ENCODE data around the gene LY6G6D. TPM values are rescaled to one million over a fixed set of nuclear protein-coding genes. Genes with fewer than 3 reads are reported as not detected.

LY6G6D gene
- total RNA-seq, 1 donor from 2014 or later = not detected

DNA sequence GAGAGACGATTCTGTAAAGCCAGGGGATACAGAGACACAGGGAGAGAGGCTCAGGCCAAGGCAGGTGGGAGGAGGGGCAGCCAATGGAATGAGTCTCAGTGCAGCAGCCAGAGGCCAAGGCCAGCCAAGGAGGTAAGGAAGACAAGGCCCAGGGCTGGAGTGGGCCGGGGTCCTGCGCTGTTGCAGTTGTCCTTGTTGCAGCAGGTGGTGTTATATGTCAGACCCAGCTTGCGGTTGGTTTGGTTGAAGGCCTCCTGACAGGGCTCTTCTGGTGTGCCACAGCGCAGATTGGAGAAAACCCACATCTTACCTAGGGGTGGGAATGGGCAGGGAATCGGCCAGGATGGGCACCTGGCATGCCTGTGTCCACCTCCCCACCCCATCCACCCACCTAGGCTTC, 3.9 kb downstream of the LY6G6D start:
- DNase-seq (ENCODE audit: low read depth) = no peak

DNA sequence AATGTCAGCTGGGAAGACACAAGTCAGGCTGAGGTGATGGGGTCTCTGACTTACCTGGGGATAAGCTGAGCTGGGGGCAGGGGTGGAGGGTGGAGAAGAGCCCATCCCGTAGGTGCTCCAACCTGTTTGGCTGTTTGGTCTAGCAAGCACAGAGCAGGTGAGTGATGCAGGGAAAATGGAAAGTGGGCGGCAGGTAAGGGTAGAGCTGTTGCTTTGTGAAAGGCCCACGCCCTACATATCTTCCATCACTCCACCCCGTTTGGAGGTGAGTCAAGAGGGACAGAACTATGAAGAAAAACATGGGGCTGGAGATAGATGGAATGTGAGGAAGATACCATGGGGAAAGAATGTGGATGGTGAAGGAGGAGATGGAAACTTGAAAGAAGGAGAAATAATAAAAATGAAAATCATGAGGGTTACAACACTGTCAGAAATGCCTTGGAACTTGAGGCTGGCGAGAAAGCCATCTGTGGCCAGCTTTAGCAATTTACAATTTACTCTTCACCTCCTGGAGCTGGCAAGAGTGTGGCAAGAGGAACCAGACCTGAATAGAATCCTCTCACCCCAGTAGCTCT, 5.1 kb downstream of the LY6G6D start:
- no peak for DNase-seq (ENCODE audit: low read depth)

DNA sequence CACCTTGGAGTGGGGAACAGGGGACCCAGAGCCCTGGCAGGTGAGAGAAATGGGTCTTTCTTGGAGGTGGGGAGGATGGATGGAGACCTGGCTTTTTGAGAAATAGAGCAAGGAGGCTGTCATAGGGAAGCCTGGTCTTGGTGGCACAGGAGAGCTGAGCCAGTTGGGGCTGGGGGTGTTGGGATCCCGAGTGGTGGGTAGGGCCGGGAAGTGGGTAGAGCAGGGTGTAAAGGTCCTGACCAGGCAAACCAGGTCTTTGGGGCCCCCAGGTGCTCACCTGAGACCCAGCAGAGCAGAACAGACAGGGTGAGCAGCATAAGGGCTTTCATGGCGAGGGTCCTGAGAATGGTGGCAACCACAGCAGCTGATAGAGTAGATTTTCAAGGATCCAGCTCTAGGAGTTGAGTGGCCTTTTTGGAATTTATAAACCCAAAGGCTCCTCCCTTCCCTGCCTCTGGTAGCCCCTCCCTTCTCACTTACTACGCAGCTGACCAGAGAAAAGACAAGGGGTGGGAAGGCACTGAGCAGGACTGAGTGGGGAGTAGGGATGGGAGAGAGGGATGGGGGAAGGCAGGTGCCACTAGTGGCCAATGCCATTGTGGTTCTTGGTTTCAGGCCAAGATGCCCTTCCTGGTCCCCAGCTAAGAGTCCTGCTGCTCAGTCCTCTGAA, 6.3 kb downstream of the LY6G6D start, which contains the start of gene LY6G6C:
LY6G6C (minus strand) TSS at position 396 of the 670 bp plus-strand sequence; CDS start at position 329, 67 bp downstream.
- DNase-seq (ENCODE audit: low read depth) = no peak

DNA sequence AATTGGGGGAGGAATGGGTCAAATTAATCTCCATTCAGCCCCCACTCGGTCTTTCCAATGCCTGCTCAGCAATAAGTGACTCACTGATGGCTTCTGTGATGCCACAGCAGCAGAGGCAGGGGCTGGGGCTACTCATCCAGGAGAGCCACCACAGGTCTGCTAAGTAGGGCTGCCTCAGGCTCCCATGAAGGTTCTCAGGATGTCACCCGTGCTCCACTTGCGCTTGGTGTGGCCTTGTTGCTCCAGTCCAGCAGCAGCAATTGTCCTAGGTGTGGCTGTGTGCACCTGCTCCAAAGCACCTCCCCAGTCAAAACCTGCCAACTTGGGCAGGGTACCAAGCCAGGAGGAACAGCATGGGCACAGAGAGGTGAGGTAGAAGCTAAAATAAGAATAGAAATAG, 7.0 kb downstream of the LY6G6D start:
- DNase-seq (ENCODE audit: low read depth) = no peak

DNA sequence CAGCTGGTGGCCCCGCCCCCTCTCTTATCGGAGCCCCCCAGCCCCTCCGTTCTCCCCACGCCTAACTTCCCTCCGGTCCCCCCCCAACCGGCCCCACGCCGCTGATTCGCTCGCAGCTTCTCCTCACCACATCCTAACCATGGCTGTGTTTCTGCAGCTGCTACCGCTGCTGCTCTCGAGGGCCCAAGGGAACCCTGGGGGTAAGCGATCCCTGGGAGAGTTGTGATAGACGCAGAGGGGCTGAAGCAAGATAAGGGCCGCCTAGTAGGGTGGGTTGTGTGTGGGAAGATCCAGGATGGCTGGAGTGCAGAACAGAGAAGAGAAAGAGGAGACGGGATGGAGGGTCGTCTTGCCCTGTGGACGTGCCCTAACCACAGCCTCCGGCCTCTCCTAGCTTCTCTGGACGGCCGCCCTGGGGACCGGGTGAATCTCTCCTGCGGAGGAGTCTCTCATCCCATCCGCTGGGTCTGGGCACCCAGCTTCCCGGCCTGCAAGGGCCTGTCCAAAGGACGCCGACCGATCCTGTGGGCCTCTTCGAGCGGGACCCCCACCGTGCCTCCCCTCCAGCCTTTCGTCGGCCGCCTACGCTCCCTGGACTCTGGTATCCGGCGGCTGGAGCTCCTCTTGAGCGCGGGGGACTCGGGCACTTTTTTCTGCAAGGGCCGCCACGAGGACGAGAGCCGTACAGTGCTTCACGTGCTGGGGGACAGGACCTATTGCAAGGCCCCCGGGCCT, 8.3 kb downstream of the LY6G6D start, which contains the start of gene MPIG6B:
MPIG6B (plus strand) TSS at position 129 of the 735 bp plus-strand sequence; CDS start at position 140, 11 bp downstream.
- DNase-seq (ENCODE audit: low read depth) = no peak

DNA sequence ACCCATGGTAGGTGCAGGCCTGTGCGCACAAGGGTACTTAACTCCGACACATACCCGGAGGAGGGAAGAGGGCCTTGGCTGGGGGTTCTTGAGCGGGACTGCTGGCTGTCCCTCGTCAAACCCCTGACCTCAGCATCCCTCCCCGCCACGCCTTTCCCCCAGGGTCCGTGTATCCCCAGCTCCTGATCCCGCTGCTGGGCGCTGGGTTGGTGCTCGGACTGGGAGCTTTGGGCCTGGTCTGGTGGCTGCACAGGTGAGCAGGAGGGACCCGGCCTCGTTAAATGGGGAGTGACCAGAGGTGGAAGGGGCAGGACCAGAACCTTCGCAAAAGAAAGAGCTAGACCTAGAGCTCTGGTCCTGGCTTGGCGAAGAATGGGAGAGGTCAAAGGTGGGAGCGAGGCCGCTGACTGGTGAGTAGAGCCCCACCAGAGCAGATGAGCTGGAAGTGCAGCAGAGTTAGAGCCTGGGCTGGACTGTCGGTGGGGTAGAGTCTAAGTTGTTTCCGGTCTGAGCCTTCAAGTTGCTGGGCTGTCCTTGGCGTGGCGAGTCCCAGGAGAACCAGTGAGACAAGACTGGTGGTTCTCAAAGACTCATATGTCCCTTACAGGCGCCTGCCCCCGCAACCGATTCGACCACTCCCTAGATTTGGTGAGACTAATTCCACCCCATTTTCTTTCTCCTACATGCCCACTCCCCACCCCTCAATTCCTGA, 9.0 kb downstream of the LY6G6D start:
- DNase-seq (ENCODE audit: low read depth) = no peak

DNA sequence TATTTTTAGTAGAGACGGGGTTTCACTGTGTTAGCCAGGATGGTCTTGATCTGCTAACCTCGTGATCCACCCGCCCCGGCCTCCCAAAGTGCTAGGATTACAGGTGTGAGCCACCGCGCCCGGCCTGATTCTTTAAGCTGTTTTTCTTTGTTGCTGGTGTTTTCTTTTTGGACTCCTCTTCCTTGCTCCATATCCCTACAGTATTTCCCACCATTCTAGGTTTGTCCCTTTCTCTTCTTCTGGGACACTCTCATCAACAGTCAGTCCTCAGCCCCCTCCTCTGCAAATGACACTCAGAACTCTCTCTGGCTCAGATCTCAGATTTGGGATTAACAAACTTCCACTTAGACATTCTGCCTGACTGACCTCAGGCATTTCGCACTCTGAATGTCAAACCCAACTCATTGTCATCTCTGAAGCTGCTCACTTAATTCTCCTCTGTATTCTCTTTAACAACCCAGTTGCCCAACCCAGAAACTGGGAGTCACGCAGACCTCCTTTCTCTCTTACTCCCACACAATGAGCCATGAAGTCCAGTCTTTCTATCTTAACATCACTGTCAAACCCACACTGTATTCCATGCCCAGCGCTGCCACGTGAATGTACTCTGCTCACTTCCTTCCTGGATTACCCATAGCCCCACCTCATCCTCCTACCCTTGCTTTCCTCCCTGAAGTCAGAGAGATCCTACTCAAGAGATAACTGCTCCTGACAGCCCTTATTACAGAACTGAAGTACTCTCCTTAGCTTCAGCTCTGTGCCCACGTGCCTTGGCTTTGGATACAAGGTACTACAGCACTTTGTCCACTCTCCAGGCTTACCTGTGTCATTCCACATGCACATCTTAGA, 10.6 kb downstream of the LY6G6D start:
- DNase-seq (ENCODE audit: low read depth) = no peak

DNA sequence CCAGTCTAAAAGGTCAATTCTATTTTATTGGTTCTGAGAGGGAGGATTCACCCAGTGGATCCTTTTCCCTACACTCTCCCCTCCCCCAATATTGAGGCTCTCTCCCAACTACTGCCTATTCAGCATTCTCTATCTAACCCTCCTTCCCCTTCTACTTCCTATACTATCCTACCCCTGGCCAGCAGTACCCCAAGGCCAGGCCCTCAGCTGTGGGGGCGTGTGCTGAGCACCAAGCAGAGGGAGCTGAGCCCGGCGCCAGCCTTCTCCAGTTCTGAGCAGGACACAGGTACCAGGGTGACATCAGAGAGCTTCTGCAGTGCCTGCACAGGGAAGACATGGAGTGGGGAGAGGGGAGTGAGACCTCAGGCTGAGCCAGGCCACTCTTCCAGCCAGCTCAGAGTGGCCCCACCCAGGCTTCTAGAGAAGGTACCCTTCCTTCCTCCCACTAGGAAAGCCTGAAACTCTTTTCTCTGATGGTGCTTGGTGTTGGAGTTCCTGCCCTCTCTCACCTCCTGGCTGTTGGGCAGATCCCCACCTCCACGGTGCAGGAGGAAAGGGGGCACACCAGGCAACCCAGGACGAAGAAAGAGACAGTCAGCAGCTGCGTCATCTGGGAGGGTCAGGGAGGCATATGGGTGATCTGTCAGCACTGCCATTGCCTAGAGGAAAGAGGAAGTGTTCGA, 12.0 kb downstream of the LY6G6D start:
- no peak for DNase-seq (ENCODE audit: low read depth)

DNA sequence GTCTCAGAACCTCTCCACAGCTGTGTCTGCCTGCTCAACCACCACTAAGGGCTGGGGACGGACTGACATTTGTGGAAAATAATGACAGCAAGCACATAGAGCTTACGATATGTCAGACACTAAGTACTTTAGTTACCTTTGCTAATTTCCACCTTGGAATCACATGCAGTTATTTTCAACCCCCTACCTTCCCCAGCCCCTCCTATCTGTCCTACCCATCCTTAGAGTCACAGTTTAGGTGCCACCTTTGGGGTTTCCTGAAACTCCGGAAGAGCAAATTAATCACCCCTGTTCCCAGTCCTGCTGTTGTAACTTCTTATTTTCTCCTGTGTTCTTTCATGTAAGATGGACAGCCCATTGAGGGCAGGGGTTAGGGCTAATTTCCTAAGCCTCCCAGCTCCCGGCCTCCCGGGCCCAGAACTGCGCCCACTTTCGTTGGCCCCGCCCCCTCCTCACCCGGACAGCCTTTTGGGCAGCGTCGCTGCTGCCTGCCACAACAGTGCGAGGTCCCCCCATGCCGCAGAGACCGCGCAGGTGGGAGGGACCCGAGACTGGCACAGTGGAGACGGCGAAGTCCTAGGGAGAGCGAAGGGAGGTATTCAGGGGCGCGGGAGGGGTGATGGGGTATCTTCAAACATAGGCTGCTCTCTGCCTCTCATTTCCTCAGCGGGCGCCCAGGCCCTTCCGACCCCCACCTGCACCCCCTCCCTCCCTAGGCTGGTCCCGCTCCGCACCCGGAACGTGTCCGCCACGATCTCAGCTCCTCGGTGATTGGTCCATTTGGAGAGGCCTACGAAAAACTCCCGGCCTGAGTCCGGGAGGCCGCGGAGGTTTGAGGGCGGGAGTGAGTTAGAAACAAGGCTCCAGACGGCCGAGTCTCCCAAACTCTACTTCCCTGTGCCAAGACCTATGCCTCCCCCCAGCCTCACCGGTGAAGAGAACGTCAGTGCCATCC, 12.8 kb downstream of the LY6G6D start:
- DNase-seq (ENCODE audit: low read depth) = no peak

DNA sequence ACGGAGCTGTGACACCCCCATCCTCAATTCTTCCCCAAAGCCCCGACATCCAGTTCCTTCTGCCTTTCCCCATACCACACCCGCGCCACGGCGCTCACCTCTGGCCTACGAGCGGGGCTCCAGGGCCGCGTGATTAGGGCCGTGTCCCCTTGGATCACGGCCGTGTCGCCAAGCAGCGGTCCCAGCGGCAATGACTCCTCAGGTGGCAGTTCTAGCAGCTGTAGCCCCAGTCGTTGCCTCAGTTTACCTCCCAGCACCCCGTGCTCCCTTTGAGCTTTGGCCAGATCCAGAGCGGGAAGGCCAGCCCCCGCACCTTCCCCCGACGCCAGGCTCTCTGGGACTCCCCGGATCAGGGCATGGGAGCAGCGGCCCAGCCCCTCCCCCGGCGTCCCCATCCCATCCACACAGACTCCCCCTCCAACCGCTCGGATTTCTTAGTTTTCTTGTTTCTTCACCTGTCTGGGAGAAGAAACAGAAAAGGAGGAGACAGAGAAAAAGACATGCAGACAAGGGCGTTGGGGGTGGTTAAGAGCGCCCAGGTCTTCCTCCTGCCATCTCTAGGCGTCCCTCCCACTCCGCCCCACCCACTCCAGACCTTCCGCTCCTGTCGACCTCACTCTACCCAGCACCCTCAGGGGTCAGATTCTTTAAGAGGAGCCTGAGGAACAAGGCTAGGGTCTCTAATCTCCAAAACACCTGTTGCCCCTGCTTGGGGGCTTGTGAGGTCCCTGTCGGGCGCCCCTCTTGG, 13.8 kb downstream of the LY6G6D start, which contains the start of gene DDAH2:
DDAH2 (minus strand) TSS at position 533 of the 748 bp plus-strand sequence; CDS start at position 395, 138 bp downstream.
- no peak for DNase-seq (ENCODE audit: low read depth)

DNA sequence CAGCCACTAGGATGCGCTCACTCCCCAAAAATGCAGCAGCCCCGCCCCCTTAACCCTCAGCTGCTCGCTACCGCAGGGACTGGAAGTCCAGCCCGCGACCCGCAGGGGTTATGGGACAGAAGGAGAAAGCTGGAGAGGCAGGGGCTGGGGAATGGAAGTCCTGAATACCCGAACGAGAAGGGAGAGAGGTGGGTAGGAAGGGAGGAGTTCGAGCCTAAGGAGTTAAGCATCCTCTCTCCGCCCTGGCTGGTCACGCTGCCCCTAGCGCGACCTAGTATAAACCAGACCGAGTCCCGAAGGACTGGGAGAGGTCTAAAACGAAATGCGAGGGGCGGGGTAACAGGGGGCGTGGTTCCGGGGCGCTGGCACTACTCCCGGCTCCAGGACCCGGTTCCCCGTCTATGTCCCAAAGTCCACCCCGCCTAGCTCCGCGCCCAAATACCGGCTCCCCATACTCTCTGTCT, 14.4 kb downstream of the LY6G6D start:
- peak; percentile 78 for DNase-seq (ENCODE audit: low read depth)

DNA sequence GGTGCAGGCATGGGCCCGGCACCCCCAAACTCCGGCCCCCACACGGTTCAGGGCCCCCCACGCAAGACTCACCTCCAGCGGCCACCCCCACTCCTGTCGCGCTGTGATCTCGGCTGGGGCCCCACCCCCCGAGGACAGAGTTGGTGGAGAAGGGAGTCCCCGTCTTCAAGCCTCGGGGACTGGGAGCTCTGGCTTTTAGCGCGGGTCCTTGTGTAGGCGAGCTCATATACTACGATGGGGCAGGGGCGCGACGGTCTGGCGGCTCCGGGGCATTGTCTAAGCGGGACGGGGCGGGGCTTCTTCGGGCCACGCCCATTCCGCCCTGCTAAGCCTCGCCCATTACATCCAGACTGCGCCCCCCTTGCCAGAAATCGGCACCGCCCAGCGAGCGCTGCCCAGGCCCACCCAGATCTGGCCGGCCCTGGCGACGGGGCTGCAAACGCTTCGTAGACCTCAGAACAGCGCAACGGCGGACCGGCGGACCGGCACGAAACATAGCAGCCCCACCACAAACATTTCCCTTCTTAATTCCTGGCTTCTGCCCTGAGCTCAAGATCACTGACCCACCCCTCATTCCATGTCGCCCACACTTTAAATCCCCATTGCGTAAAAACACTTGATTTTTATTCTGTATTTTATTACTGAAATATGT, 15.0 kb downstream of the LY6G6D start:
- peak; percentile 40 for DNase-seq (ENCODE audit: low read depth)

DNA sequence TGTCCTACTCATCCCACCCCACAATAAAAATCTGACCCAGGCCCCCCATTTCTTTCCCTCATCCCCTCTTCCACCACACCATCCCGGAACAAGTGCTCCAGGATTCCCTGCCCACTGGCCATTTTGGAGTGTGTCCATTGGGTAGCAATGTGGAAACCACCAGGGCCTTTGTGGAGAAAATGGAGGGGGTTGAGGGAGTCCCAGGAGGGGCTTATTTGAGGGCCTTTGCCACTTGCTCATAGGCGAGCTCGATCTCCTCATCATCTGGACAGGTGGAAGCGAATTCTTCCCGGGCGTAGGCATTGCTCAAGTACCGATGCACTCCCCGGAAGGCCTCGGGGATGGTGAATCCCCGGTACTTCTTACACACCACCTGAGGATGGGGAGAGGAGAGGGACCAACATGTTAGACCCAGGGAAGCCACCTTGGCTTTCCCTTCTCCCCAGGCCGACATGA, 15.5 kb downstream of the LY6G6D start:
- no peak for DNase-seq (ENCODE audit: low read depth)

DNA sequence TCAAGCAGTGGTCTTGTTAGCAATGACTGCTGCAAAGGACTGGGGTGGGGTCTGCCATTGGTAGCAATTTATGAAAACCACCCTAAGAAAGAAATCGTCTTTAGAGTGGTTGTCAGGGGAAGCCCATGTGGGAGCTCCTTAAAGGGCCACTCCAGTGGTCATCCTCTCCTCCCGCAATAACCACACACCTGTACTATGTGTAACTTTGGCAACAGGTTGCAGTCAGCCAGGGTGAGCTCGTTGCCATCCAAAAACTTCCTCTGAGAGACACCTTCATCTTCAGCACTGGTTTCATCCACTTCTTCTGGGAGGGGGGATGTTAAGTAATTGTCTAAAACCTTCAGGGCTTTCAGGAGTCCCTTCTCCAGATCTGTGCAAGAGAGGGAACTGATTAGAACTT, 16.9 kb downstream of the LY6G6D start:
- DNase-seq (ENCODE audit: low read depth) = no peak

DNA sequence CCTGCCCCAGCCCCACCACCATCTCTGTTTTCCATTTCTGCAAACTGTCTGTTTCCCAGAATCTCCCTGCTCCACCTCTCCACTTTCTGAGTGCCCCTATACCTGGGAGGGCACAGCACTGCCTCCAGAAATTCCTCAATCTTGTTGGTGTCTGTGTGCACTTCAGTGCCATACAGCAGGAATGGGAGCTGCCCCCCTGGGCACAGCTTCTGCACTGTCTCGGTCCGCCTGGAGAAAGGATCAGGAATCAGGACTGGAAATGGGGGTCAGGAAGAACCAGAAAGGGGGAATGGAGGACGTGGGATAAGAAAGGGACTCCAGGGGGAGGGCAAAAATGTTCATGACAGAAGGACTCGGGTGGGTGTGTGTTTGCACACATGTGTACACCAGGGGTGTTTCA, 18.6 kb downstream of the LY6G6D start:
- DNase-seq (ENCODE audit: low read depth) = no peak

DNA sequence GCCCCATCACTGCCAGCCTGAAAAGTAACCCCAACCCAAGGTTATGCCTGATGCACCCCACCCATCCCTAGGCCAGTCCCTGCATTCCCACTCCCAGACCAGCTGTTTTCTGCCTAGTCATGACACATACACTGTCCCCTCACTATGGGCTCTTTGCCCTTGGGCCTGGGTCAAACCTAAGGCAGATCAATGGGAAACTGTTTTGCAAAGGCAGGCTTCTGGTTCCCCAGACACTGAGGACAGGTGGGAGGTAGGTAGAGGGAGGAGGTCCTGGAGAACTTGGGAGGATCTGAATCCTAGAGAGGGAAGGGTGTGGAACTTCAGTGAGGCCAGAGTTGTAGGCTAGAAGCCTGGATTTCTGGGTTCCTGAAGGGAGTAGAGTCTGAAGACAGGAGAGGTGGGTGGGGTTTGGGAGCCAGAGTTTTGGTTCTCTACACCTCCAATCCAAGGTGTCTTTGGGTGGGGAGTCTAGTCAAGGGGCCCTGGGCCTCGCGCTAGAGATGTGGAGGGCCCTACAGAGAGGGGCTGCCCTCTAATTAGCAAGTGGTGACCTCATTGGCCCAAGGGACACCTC, 19.2 kb downstream of the LY6G6D start:
- no peak for DNase-seq (ENCODE audit: low read depth)

DNA sequence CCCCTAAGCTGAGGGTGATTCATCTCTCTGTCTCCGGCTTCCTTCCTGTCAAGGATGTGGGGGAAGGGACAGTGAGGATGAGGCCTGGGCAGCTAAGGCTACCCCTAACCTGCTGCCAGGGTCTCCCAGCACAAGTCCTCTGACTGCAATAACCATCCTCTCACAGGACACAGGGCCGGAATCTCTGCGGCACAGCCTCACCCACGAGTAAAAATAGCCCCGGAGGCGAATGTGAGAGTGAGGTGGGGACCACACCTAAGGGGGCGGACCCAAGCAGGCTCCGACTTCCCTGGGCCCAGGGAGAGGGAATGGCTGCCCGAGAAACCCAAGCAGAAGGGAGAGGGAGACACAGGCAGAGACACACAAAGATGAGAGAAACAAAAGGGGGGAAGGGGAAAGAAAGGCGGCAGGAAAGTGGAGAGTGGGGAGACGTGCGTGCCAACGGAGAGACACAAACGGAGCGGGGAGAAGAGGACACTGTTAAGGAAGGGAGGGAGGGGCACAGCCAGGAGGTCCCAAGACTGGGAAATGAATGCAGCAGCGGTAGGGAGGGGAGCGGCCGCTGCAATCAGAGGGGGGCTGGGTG, 19.8 kb downstream of the LY6G6D start:
- peak; percentile 62 for DNase-seq (ENCODE audit: low read depth)

Measured in renal cortical epithelial cell (primary cell).